HG02973 (cell line): ENCODE results near the gene CAPN12.

ENCODE experiments used
- ATAC-seq: cut with Tn5 transposase; IDR thresholded peaks from one replicate; pipeline ENCODE4 v1.9.1; 2021; ENCODE audit warnings: moderate library complexity; ENCODE audit not compliant: unreplicated experiment

The CAPN12 gene

GRCh38 chr19:38698225-38699026 is 45.8 kb downstream of the CAPN12 start:
- no peak for ATAC-seq

GRCh38 chr19:38697641-38698071 is 46.6 kb downstream of the CAPN12 start:
- ATAC-seq: no peak

GRCh38 chr19:38697197-38697596 is 47.1 kb downstream of the CAPN12 start:
- ATAC-seq: no peak

- ATAC-seq: no peak
Observed at GRCh38 chr19:38696729-38697055, 47.6 kb downstream of the CAPN12 start.

GRCh38 chr19:38695832-38696728 is 48.2 kb downstream of the CAPN12 start:
- no peak for ATAC-seq

GRCh38 chr19:38695317-38695683 is 49.0 kb downstream of the CAPN12 start:
- no peak for ATAC-seq

GRCh38 chr19:38693380-38694223 is 50.7 kb downstream of the CAPN12 start:
- no peak for ATAC-seq

GRCh38 chr19:38692458-38693379 is 51.6 kb downstream of the CAPN12 start:
- ATAC-seq: no peak

GRCh38 chr19:38691938-38692457 is 52.3 kb downstream of the CAPN12 start:
- ATAC-seq: no peak

- no peak for ATAC-seq
Observed at GRCh38 chr19:38690832-38691231, 53.4 kb downstream of the CAPN12 start.

- no peak for ATAC-seq
Observed at GRCh38 chr19:38690146-38690545, 54.1 kb downstream of the CAPN12 start.

- no peak for ATAC-seq
Observed at GRCh38 chr19:38687837-38688378, 56.4 kb downstream of the CAPN12 start.

GRCh38 chr19:38686530-38686888 is 57.8 kb downstream of the CAPN12 start:
- ATAC-seq: no peak

- no peak for ATAC-seq
Observed at GRCh38 chr19:38685666-38686529, 58.4 kb downstream of the CAPN12 start.

GRCh38 chr19:38684862-38685665 is 59.2 kb downstream of the CAPN12 start:
- no peak for ATAC-seq

GRCh38 chr19:38684078-38684861 is 60.0 kb downstream of the CAPN12 start:
- ATAC-seq: no peak

- ATAC-seq: no peak
Observed at GRCh38 chr19:38683393-38684077, 60.7 kb downstream of the CAPN12 start.
